HT-29 (cell line): ENCODE data around the gene PTPRF. TPM values are rescaled to one million over a fixed set of nuclear protein-coding genes. Genes with fewer than 3 reads are reported as not detected.

ENCODE experiments used
- DNase-seq: peaks from one replicate; pipeline ENCODE4 v3.0.0-alpha.2; 2015; ENCODE audit warnings: low spot score
- total RNA-seq: library from RNA; depleted of rRNA; stranded (reverse); fragments of >200 nt; shearing (Covaris generic); gene quantifications from 2 replicates; pipeline ENCODE4 v1.2.3, GENCODE V29; 2014

The PTPRF gene
- total RNA-seq, 1 experiment from 2014 or later: 122 TPM

GRCh38 chr1:43605157-43605556, 74.5 kb downstream of the PTPRF start:
- no peak for DNase-seq

GRCh38 chr1:43605766-43606165, 75.1 kb downstream of the PTPRF start:
- DNase-seq: no peak

- DNase-seq: no peak
Observed at GRCh38 chr1:43606624-43607023, 75.9 kb downstream of the PTPRF start.

GRCh38 chr1:43608827-43609226, 78.1 kb downstream of the PTPRF start:
- DNase-seq: no peak

GRCh38 chr1:43610339-43610738, 79.7 kb downstream of the PTPRF start:
- no peak for DNase-seq

GRCh38 chr1:43611950-43612349, 81.3 kb downstream of the PTPRF start:
- DNase-seq: no peak

- DNase-seq: no peak
Observed at GRCh38 chr1:43612406-43612805, 81.7 kb downstream of the PTPRF start.

GRCh38 chr1:43613075-43613942, 82.6 kb downstream of the PTPRF start:
- no peak for DNase-seq

GRCh38 chr1:43614211-43614610, 83.5 kb downstream of the PTPRF start:
- DNase-seq: no peak

- no peak for DNase-seq
Observed at GRCh38 chr1:43614891-43615290, 84.2 kb downstream of the PTPRF start.

GRCh38 chr1:43616383-43616782, 85.7 kb downstream of the PTPRF start:
- DNase-seq: no peak

GRCh38 chr1:43617011-43617410, 86.3 kb downstream of the PTPRF start:
- DNase-seq: no peak

GRCh38 chr1:43617668-43618067, 87.0 kb downstream of the PTPRF start:
- DNase-seq: no peak

- no peak for DNase-seq
Observed at GRCh38 chr1:43618521-43619313, 88.0 kb downstream of the PTPRF start.

GRCh38 chr1:43619314-43619790, 88.7 kb downstream of the PTPRF start:
- no peak for DNase-seq

GRCh38 chr1:43619996-43620920, 89.6 kb downstream of the PTPRF start:
- no peak for DNase-seq

- DNase-seq: no peak
Observed at GRCh38 chr1:43620956-43621355, 90.3 kb downstream of the PTPRF start.

GRCh38 chr1:43621386-43621785, 90.7 kb downstream of the PTPRF start:
- no peak for DNase-seq

GRCh38 chr1:43621861-43622260, 91.2 kb downstream of the PTPRF start:
- DNase-seq: no peak

GRCh38 chr1:43622471-43622870, 91.8 kb downstream of the PTPRF start:
- DNase-seq: no peak
